OCI-LY7 (cell line): ENCODE data around the gene MATK.

Experiments used
- EZH2phosphoT487 ChIP-seq: fragments of 200-600 bp; sonication (generic); IDR thresholded peaks from 2 replicates; pipeline ENCODE4 v1.6.1; 2018; ENCODE audit warnings: low read depth, borderline replicate concordance, mild to moderate bottlenecking, mixed run types, antibody characterized with exemption, low read length, moderate library complexity, mixed read lengths
- TF ChIP-seq, protein P1 (sequence below): fragments of 200-600 bp; sonication (generic); conservative IDR thresholded peaks from 2 replicates; pipeline ENCODE4 v1.5.1; 2014; ENCODE audit warnings: mild to moderate bottlenecking, antibody characterized with exemption, low read length, moderate library complexity, mixed read lengths

DNA sequence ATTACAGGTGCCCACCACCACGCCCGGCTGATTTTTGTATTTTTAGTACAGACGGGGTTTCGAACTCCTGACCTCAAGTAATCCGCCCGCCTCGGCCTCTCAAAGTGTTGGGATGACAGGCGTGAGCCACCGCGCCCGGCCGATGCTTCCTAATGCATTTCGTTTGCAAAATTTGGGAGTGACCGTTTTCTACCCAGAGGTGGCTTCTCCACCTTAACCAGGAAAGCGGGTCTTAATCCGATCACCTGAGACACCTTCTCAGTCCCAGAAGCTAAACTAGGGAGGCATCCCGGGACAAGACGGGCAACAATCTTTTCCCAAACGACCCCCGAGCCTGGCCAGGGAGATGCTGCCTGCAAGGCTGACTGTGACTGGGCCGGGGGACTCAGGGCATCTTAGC, 14.8 kb upstream of the MATK start:
- TF ChIP-seq, protein P1, sequence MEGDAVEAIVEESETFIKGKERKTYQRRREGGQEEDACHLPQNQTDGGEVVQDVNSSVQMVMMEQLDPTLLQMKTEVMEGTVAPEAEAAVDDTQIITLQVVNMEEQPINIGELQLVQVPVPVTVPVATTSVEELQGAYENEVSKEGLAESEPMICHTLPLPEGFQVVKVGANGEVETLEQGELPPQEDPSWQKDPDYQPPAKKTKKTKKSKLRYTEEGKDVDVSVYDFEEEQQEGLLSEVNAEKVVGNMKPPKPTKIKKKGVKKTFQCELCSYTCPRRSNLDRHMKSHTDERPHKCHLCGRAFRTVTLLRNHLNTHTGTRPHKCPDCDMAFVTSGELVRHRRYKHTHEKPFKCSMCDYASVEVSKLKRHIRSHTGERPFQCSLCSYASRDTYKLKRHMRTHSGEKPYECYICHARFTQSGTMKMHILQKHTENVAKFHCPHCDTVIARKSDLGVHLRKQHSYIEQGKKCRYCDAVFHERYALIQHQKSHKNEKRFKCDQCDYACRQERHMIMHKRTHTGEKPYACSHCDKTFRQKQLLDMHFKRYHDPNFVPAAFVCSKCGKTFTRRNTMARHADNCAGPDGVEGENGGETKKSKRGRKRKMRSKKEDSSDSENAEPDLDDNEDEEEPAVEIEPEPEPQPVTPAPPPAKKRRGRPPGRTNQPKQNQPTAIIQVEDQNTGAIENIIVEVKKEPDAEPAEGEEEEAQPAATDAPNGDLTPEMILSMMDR: no peak
- TF ChIP-seq EZH2phosphoT487: no peak
